Activated naive CD8-positive, alpha-beta T cell treated with anti-CD3 and anti-CD28 coated beads for 36 hours (primary cell): Measurements from ENCODE around the gene SFXN5. TPM values are rescaled to one million over a fixed set of nuclear protein-coding genes. Genes with fewer than 3 reads are reported as not detected.

Source experiments
- DNase-seq: peaks from one replicate; pipeline ENCODE4 v3.0.0; 2021
- H3K27ac Mint-ChIP-seq: one replicate; pipeline ENCODE4 v1.8.0; 2022; ENCODE audit warnings: mild to moderate bottlenecking, moderate library complexity, mixed read lengths
- H3K27me3 Mint-ChIP-seq: one replicate; pipeline ENCODE4 v1.8.0; 2022; ENCODE audit warnings: mild to moderate bottlenecking, mixed read lengths
- H3K36me3 Mint-ChIP-seq: one replicate; pipeline ENCODE4 v1.8.0; 2021; ENCODE audit warnings: mild to moderate bottlenecking, mixed read lengths
- H3K4me1 Mint-ChIP-seq: one replicate; pipeline ENCODE4 v1.8.0; 2021; ENCODE audit warnings: mixed read lengths
- H3K4me3 Mint-ChIP-seq: one replicate; pipeline ENCODE4 v1.8.0; 2022; ENCODE audit warnings: mild to moderate bottlenecking, moderate library complexity, mixed read lengths
- H3K9me3 Mint-ChIP-seq: one replicate; pipeline ENCODE4 v1.8.0; 2022; ENCODE audit warnings: mixed read lengths
- total RNA-seq, 2 experiments: library from RNA; stranded (reverse); gene quantifications; one replicate each; pipeline ENCODE4 v1.2.3, GENCODE V29; 2021

SFXN5 gene
- total RNA-seq, 2 experiments from 2014 or later, result 8.3 to 10.8 TPM

DNA sequence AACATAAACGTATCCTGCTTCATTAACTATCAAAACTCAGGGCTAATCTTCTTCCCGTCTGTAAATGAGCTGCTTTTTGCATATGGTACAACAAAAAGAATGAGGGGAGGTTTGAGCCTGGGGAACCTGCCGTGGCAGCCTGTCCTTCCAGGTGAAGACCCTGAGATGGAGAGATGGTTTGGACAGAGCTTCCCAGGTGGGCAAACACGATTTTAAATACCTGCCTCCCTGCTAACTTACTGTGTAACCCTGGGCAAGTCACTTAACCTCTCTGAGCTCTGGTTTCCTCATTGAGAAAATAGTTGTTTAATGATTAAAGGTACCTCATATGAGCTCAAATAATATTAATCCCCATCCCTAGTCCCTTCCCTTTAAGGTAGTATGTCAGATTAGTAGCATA is 145.1 kb downstream of the SFXN5 start:
- no peak for DNase-seq
- peaks cover 30% of the 10 kb centered on the region for H3K27me3 Mint-ChIP-seq
- H3K4me3 Mint-ChIP-seq, result no peak overlapping the region
- H3K9me3 Mint-ChIP-seq, result no peaks in the 10 kb centered on the region
- H3K4me1 Mint-ChIP-seq, result peaks cover 9% of the 10 kb centered on the region
- H3K27ac Mint-ChIP-seq, result no peak overlapping the region
- H3K36me3 Mint-ChIP-seq, result no peaks in the 10 kb centered on the region

DNA sequence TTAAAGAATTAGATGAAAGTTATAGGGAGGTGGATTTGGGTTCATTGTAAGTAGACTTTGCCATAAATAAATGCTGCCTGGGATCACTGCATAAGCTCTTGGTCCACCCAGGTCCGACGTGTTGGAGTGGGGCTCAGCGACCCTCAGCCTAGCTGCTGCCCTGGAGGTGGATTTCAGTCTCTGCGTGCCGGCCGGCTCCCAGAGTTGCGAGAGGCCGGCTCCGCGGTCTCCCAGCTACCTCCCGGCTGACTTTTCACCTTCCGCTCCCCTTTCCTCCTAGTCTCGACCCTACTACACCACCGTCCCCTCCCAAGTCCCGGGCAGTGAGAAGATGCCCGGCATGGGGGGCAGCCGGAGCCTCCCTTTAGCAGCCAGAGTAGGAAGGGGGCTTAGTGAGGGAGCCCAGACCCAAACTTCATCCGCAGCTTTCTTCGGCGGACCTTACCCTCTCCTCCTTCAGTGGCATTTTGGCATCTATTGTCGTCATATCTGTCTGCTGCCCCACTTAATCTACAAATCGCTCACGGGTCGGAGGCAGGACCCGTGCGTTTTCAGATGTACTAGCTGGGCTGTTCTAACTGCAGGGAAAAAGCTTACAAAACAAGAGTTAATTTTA is 146.1 kb downstream of the SFXN5 start:
- Mint-ChIP-seq H3K9me3 (no peaks in the 10 kb centered on the region), H3K27ac (no peak overlapping the region), H3K4me1 (peaks cover 10% of the 10 kb centered on the region), H3K4me3 (no peak overlapping the region), H3K27me3 (peaks cover 39% of the 10 kb centered on the region), H3K36me3 (no peaks in the 10 kb centered on the region)
- DNase-seq, result no peak

DNA sequence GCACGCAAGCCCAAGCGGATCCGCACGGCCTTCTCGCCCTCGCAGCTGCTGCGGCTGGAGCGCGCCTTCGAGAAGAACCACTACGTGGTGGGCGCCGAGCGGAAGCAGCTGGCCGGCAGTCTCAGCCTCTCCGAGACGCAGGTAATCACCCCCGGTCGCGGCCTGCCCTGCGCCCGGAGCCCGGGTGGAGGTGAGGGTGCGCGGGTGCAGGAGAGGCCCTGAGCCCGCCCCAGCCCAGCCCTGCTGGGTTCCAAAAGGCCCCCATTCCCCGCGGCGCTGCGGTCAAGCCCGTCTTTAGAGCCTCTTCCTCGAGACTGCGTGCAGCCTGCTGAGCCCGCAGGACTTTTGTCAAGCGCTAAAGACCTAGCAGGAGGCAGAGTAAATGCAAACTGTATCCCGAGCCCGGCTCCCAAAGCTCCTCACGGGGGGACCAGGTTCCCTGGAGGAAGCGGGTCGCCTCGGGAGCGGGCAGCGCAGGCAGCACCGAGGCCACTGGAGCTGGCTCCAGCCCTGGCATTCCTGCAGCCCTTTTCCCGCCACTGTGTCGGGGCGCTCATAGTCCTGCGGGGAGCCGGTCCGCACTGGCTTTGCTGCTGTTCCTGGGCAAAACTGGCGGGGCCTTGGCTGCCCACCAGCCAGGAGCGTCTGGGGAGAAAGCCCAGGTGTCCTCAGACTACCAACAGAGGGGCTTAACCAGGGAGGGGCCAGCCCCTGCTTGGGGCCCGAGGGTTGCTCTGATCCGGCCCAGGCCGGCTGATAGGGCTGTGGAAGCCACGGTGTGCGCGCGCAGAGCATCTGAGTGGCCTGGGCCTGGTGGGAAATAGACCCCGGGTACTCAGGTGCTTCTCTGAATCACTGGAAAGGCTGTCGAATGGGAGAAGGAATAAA is 146.9 kb downstream of the SFXN5 start:
- Mint-ChIP-seq H3K27me3 (peaks cover 46% of the 10 kb centered on the region), H3K4me3 (no peak overlapping the region), H3K4me1 (peaks cover 11% of the 10 kb centered on the region), H3K36me3 (no peaks in the 10 kb centered on the region), H3K9me3 (no peaks in the 10 kb centered on the region), H3K27ac (no peak overlapping the region)
- peak; percentile 43 for DNase-seq

DNA sequence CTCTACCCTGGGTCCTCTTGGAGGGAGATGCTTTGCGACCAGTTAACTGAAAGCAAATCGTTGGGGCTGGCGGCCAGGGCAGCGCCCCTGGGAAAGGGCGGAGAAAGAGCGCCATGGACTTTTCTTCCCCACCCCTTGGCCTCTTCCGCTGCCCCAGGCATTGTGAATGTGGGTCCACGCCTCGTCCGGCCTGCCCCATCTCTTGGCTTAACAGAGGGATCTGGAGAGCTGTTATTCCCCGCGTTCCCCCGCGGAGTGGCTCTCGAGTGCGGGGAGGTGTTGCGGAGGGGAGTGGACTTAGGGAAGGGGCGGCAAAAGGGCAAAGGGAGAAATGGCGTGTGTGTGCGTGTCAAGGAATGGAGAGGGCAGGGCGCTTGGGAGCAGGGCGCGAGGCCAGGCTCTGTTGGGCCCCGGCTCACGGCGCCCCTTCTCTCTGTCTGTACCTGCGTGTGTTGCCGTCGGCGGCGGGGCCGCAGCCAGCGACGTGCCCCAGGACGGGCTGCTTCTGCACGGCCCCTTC is 147.6 kb downstream of the SFXN5 start:
- Mint-ChIP-seq H3K9me3 (no peaks in the 10 kb centered on the region), H3K4me1 (peaks cover 13% of the 10 kb centered on the region), H3K27ac (no peak overlapping the region), H3K27me3 (peaks cover 53% of the 10 kb centered on the region), H3K36me3 (no peaks in the 10 kb centered on the region), H3K4me3 (no peak overlapping the region)
- no peak for DNase-seq

DNA sequence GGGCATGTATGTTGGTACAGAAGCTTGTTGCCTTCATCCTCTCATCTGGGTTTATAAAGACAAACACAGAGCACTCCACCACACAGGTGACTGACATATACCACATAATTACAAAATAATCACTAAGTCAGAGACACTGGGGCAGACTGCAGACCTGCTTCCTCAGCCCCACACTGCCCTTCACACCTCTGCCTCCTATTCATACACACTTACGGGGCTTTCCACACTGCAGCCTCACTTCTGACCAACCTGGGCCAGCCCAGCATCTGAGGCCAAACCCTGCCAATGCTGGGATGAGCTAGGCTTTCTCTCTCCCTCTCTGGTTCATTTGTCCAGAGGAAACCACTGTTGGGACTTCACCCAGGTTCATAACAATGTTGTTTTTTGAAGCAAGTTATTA is 149.7 kb downstream of the SFXN5 start:
- Mint-ChIP-seq H3K27ac (no peak overlapping the region), H3K4me1 (peaks cover 19% of the 10 kb centered on the region), H3K36me3 (no peaks in the 10 kb centered on the region), H3K9me3 (no peaks in the 10 kb centered on the region), H3K27me3 (peaks cover 63% of the 10 kb centered on the region), H3K4me3 (no peak overlapping the region)
- no peak for DNase-seq

DNA sequence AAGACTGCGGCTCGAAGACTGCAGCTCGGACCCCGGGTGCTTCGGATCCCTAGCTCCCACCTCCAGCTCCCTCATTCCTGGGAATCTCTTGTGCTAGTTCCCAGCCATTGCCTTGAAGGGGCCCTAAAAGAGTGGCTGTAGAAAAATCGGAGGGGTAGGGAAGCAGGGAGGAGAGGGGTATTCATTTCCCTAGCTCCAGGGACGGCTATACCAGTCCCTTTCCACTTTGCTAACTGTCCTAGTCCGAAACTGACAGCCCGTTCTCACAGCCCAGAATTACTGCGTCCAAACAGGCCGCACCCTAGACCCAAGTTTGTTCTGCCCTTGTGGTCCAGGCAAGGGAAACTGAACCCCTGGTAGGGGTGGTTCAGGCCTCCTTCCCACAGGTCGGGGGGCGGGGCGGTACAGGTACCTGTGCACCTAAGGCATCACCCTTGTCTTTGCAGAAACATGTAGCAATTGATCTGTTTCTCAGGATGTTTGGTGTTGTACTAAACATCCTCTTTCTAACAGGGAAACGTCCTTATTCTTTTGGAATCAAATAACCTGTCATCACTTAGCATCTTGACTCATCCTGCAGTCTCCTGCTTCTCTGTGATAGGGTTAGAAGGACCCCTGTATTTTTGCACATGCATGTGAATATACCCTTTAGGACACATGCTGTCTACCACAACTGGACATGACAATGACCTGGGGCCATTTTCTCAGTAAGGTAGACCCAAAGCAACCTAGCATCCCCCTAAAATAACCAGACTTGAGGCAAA is 150.2 kb downstream of the SFXN5 start:
- Mint-ChIP-seq H3K27me3 (peaks cover 69% of the 10 kb centered on the region), H3K4me3 (no peak overlapping the region), H3K9me3 (no peaks in the 10 kb centered on the region), H3K4me1 (peaks cover 23% of the 10 kb centered on the region), H3K27ac (no peak overlapping the region), H3K36me3 (no peaks in the 10 kb centered on the region)
- DNase-seq, result no peak

DNA sequence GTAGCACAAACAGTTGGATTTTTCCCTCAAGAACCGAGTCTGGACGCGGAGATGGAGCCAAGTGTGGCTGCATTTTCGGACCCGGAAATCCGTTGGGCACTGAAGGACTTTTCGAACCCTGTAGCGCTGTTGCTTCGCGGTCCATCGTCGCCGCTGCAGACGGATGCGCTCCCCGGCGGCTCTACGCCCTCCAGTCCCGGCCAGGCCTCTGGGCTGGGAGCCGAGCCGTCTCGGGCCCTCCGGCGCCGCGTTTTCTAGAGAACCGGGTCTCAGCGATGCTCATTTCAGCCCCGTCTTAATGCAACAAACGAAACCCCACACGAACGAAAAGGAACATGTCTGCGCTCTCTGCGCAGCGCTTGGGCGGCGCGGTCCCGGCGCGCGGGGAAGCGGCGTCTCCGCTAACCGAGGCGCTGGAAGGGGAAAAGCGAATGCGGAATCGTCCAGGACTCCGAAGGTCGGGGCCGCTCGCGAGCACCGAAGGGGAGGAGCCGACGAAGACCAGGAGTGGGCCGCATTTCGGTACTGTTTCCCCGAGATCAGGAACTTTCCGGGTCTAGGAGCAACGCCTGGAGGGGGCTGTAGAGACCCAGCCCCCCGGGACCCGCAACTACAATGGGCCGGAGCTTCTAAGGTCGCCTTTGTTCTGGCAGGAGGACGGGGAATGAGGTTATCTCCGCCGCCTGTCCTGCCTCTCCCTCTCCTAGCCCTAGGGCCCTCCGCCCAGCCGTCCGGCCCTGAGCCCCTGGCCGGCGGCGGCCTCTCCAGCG is 151.0 kb downstream of the SFXN5 start:
- peak overlapping the region; percentile 55 for H3K4me3 Mint-ChIP-seq
- H3K4me1 Mint-ChIP-seq, result peaks cover 25% of the 10 kb centered on the region

DNA sequence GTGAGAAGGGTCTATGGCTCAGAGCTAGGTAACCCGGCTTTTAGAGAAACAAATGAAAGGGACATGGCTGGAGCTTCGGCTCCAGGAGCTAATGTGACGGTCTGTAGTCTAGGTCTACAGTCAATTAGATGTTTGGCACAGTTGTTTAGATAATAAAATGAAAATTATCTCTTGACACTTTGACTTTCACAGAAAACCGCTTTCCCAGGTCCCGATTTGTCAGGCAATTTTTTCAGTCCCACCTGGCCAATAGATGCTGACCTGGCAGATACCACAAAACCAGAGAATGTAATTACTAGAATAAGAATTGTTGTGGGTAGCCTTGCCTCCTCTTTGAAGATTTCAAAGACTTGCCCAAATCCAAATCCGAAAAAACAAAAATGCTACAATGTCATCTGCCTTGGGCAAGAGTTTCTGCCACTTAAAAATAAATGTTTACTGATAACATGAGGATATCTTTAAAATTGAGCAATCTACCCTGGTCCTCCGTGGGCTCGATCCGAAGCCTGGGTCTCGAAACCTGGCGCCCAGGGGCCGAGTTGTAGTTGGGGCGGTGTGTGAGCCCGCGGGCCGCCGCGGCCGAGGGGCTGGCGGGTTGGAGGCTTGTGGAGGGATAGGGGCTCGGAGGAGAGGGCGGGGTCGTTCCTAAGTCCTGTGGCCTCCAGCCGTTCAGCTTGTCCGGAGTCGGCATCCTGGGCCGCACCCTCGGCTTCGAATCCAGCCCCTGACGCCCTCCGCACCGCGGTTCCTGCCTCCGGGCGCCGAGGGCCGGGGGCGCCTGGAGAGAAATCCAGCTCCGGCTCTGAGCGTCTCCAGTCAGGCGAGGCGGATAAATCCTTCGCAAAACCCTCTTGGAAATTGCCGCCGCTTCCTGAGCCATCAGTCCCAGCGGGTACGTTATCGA is 151.8 kb downstream of the SFXN5 start:
- Mint-ChIP-seq H3K9me3 (no peaks in the 10 kb centered on the region), H3K4me3 (no peak overlapping the region), H3K4me1 (peaks cover 27% of the 10 kb centered on the region), H3K27ac (no peak overlapping the region), H3K36me3 (no peaks in the 10 kb centered on the region), H3K27me3 (peaks cover 82% of the 10 kb centered on the region)
- DNase-seq, result no peak

More for the DNA sequence above, 151.0 kb downstream of the SFXN5 start:
- DNase-seq, result peak; percentile 59
- Mint-ChIP-seq H3K27me3 (peaks cover 73% of the 10 kb centered on the region), H3K27ac (no peak overlapping the region), H3K9me3 (no peaks in the 10 kb centered on the region), H3K36me3 (no peaks in the 10 kb centered on the region)

DNA sequence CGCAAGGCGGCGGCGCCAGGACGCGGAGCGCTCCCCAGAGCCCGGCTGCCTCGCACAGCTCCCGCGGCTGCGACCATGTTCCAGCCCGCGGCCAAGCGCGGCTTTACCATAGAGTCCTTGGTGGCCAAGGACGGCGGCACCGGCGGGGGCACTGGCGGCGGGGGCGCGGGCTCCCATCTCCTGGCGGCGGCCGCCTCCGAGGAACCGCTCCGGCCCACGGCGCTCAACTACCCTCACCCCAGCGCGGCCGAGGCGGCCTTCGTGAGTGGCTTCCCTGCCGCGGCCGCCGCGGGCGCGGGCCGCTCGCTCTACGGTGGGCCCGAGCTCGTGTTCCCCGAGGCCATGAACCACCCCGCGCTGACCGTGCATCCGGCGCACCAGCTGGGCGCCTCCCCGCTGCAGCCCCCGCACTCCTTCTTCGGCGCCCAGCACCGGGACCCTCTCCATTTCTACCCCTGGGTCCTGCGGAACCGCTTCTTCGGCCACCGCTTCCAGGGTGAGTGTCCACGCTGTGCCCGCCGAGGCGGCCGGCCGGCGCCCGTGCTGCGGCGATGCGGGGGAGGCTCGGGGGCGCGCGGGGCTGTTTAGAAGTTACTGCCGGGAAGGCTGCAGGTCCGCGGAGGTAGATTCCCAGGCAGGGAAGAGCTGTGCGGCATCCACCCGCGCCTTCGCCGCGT is 153.5 kb downstream of the SFXN5 start:
- peak; percentile 30 for DNase-seq

DNA sequence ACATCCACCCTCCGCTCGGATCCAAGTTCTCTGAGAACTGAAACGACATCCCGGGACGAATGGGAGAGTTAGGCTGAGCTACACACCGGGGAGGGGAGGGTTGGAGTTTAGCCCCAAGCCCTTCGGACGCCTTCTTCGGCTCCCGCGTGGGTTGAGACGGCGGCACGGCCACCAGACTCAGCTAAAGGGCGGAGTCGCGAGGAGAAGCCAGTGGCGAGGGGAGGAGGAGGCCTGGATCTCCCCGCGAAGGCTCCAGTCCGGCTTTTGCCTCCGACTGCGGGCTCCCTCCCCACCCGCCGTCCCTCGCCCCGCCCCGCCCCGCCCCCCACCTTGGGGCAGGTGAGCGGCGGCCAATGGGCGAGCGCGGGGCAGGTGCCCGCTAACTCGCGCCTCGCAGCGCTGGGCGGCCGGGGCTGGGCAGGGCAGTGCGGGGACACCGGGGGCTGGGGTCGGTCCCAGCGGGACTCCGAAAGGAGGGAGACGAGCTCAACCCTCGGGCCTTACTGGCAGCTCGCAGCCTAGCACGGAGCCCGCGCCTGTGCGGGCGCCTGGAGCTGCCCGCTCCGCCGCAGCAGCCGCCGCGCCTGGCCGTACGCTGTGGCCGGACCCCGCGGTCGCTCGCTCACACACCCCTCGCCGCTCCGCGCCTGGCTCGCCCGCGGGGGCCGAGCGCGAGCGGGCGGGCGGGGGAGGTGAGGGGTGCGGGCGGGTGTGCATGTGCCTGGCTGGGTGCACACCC is 154.2 kb downstream of the SFXN5 start, which contains the start of gene EMX1:
Gene EMX1 (plus strand): TSS at position 382 of the 739 bp plus-strand sequence. CDS start 334 bp downstream, at position 716.
- H3K27ac Mint-ChIP-seq, result no peak within 1 kb of the TSS
- DNase-seq, result peak; percentile 63
- H3K9me3 Mint-ChIP-seq, result no peaks in the 10 kb centered on the region
- H3K4me1 Mint-ChIP-seq, result peaks cover 28% of the 10 kb centered on the region
- H3K27me3 Mint-ChIP-seq, result peaks cover 82% of the 10 kb centered on the region
- peak within 1 kb of the TSS; percentile 72 for H3K4me3 Mint-ChIP-seq
- no peaks in the 10 kb centered on the region for H3K36me3 Mint-ChIP-seq

More for the DNA sequence above, 153.5 kb downstream of the SFXN5 start:
- Mint-ChIP-seq H3K9me3 (no peaks in the 10 kb centered on the region), H3K4me1 (peaks cover 28% of the 10 kb centered on the region), H3K27me3 (peaks cover 84% of the 10 kb centered on the region), H3K36me3 (no peaks in the 10 kb centered on the region), H3K4me3 (no peak overlapping the region), H3K27ac (no peak overlapping the region)

DNA sequence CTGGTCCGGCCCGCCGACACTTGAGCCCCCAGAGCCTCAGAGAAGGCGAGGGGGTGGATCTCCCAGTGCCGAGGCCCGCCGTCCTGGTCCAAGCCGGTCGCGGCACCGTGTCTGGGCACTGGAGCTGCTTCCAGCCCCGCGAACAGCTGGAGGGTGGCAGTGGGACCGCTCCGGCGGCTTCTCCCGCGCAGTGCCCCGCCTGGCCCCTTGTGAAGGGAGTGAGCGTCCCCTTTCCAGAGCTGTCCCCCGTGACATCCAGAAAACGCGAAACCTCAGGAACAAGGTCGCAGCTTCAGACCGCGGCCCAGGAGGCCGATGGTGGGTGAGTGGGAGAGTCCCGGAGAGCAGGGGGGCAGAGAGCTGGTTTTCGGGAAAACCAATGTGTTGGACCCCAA is 154.8 kb downstream of the SFXN5 start:
- H3K4me3 Mint-ChIP-seq, result peak overlapping the region; percentile 72
- H3K36me3 Mint-ChIP-seq, result no peaks in the 10 kb centered on the region
- H3K9me3 Mint-ChIP-seq, result no peaks in the 10 kb centered on the region
- no peak overlapping the region for H3K27ac Mint-ChIP-seq
- peaks cover 28% of the 10 kb centered on the region for H3K4me1 Mint-ChIP-seq
- peaks cover 82% of the 10 kb centered on the region for H3K27me3 Mint-ChIP-seq
- peak; percentile 26 for DNase-seq

DNA sequence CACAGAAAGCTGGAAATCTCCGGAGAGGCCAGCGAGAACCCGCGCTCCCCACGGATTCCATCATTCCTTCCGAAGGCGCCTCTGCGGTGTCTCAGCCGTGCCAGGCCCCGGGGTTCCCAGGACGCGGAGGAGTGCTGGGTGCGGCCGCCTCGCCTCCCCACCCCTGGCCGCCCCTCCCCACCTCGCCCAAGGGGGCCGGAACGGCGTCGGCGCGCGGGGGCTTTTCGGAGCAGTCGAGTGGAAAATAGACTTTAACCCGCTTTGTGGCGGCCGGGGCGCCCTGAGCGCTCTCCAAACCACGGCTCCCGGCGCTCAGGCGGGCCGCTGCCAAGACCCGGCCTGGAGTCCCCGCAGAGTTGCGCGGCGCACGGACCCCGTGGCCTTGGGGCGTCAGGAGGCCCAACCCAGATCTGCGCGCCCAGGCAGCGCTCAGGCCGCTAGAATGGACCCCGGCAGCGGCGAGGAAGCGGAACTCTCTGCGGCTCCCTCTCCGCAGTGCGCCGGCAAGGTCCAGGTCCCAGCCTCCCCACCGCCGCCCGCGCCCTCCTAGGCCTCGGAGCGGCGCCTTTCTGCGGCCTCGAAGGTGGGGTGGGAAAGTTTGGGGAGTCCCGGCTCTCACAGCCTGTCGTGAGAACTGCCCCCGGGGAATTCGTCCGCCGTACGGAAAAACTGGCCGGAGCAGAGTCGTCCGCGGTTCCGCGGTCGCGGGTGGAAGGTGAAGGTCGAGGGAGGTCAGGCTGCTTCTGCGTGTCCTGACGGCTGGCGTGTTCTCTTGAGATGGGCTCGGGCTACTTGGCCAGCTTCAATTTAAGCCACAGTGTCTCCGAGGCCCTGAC is 155.4 kb downstream of the SFXN5 start:
- Mint-ChIP-seq H3K4me1 (peaks cover 28% of the 10 kb centered on the region), H3K36me3 (no peaks in the 10 kb centered on the region), H3K9me3 (no peaks in the 10 kb centered on the region), H3K4me3 (peak overlapping the region; percentile 66), H3K27me3 (peaks cover 82% of the 10 kb centered on the region), H3K27ac (no peak overlapping the region)
- peak; percentile 72 for DNase-seq
